Prostate gland (tissue), 2 donors: ENCODE measurements around the gene MAP7D2.

Source experiments
- CTCF ChIP-seq, 4 experiments: fragments of 200-600 bp in 2 of 4; fragments of 450-650 bp in 2 of 4; sonication (generic) in 2 of 4; IDR thresholded peaks; 1 replicate in 3 of 4; 2 replicates in 1 of 4; pipeline ENCODE4 v1.5.1; 2016 to 2019; ENCODE audit warnings: antibody characterized with exemption in 4 of 4, mild to moderate bottlenecking in 2 of 4, moderate library complexity in 2 of 4
- POLR2A ChIP-seq: fragments of 450-650 bp; IDR thresholded peaks from one replicate; pipeline ENCODE4 v1.6.1; 2016; ENCODE audit warnings: antibody characterized with exemption, mild to moderate bottlenecking
- POLR2AphosphoS5 ChIP-seq: sonication (generic); formaldehyde crosslinking; IDR thresholded peaks from one replicate; pipeline ENCODE4 v1.6.1; 2017; ENCODE audit warnings: antibody characterized with exemption

- no peak for TF ChIP-seq CTCF (IDR thresholded peaks at IDR 0.05)
- no peak for TF ChIP-seq POLR2A
- TF ChIP-seq POLR2AphosphoS5 = no peak
Measured at GRCh38 chrX:20139966-20140365, 23.3 kb upstream of the MAP7D2 start.
